CD4-positive, alpha-beta T cell treated with Interleukin-1 beta for 1 hour (primary cell): ENCODE data around the gene OR10P1.

Experiments used
- DNase-seq, 2 donors: peaks; one replicate each; pipeline ENCODE4 v3.0.0-alpha.2; 2020 to 2022

The OR10P1 gene

DNA sequence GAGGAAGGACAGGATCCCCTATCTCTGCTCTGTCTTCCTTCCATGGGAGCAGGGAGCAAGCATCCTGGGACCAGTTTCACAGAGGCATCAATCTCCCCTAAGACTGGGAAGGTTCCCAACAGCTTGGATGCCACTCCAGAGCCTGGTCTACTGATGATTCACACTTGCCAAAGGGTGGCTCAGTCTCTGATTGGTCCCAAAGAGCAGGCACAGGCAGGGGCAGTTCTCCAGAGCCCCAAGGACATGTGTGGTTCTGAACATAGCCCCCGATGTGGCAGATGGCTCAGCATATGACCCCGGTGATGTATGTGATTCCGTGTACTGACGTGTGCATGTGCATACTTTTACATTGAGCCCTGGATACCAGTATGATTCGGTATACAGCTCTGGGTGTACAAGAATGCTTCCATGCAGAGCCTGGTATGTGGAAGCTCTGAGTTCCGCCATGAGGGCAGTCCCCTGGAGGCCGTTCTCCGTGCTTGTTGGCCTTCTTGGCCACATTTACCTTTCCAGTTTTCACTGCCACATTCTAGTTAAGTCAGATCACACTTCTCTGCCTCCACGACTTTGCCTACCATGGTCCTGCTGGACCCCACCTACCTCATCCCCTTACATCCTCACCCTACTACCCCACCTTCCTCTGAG lies 49.8 kb downstream of the OR10P1 start:
- DNase-seq, result no peak
